ENCODE results near the gene NHLRC4. TPM values are rescaled to one million over a fixed set of nuclear protein-coding genes. Genes with fewer than 3 reads are reported as not detected.

Gene NHLRC4
- total and polyA plus RNA-seq, 2 of the 4 experiments (the other 2 are of a cell fraction), result 0.72 to 0.84 TPM

DNA sequence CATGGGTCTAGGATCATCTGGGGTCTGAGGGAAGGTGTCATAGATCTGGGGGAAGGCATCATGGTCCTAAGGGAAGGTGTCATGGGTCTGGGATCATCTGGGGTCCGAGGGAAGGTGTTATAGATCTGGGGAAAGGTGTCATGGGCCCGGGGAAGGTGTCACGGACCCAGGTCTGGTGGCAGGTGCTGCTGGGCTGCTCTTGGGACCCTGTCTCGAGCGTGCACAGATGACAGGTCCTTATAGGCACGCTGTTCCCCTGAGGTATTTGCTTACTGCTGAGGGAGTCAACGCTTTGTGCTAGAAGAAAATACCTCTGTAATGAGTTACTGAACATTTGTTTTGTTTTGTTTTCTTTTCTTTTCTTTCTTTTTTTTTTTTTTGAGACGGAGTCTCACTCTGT, 24.4 kb downstream of the NHLRC4 start:
- H2BK15ac ChIP-seq (ENCODE audit: low read depth, low read length), result no peak overlapping the region
- no peak overlapping the region for H2BK20ac ChIP-seq (ENCODE audit: low read depth, low read length)
- ATAC-seq (ENCODE audit: low read depth), result no peak
- H3K36me3 ChIP-seq (ENCODE audit: control insufficient read depth, insufficient read depth, low read length), result 0 out of 2 replicates have a peak, but pooled peaks cover 2% of the 10 kb centered on the region
- H3K56ac ChIP-seq (ENCODE audit: extremely low read depth, insufficient read depth, low read length), result no peak overlapping the region
- dilution Hi-C loops (cut with HindIII; ENCODE audit: low sequenced_read_pairs, unreplicated experiment) (no loop called here), intact Hi-C loops (cut with micrococcal nuclease) (no loop called here), in situ Hi-C loops (cut with MboI; ENCODE audit: low sequenced_read_pairs) (no loop called here)
- no peak overlapping the region for H4K91ac ChIP-seq (ENCODE audit: insufficient read depth, low read depth, low read length)
- no peak overlapping the region for H4K8ac ChIP-seq (ENCODE audit: low read depth in 2 of 2, low read length in 2 of 2)
- no peak for DNase-seq
- H2AK5ac ChIP-seq (ENCODE audit: low read depth, low read length), result 0 out of 2 replicates have a peak overlapping the region, but pooled peaks have one; percentile 67
- no peak overlapping the region for H2BK5ac ChIP-seq (ENCODE audit: low read depth, low read length, poor library complexity, severe bottlenecking)
- no TSS peak for BruUV-seq (replicated peaks)
- H3K4me3 ChIP-seq (ENCODE audit: insufficient read depth, low read depth, low read length), result peak overlapping the region; percentile 98; the same call in 1 of the 2 replicates
- H3K23ac ChIP-seq (ENCODE audit: low read depth, low read length), result peak overlapping the region; percentile 92; the same call in 1 of the 2 replicates
- H3K4me2 ChIP-seq (ENCODE audit: low read depth, low read length), result peak overlapping the region; percentile 95
- no peak overlapping the region for H4K5ac ChIP-seq (ENCODE audit: low read depth, low read length)
- H3K79me1 ChIP-seq (ENCODE audit: low read depth in 1 of 2, low read length in 2 of 2), result peaks cover 25 to 82% of the 10 kb centered on the region in 2 experiments; a peak in 3 of 4 replicates
- H3K4ac ChIP-seq (ENCODE audit: low read depth, low read length), result no peak overlapping the region
- H2AK9ac ChIP-seq (replicated peaks; ENCODE audit: low read depth, low read length, poor library complexity), result no peak overlapping the region
- ChIA-PET POLR2A (ENCODE audit: unreplicated experiment) (no interaction called here), CTCF (interaction anchor here (0.7 kb wide), 1 partner anchor 50 kb away, joined by 3 read pairs; the partner anchor contains the start of gene MCRIP2)
- peaks cover 56% of the 10 kb centered on the region for H4K20me1 ChIP-seq (ENCODE audit: insufficient read depth, low read length)
- no peak overlapping the region for H2BK120ac ChIP-seq (ENCODE audit: low read depth, low read length)
- H3K9me3 ChIP-seq (ENCODE audit: control insufficient read depth, insufficient read depth, low read length), result no peaks in the 10 kb centered on the region
- TF ChIP-seq CHD1 (IDR thresholded peaks at IDR 0.05; ENCODE audit: low read depth, low read length) (no peak), NFE2L2 (IDR thresholded peaks at IDR 0.05; ENCODE audit: low read depth, low read length) (no peak), RAD21 (IDR thresholded peaks at IDR 0.05; ENCODE audit: low read length) (no peak), MAFK (IDR thresholded peaks at IDR 0.05; ENCODE audit: low read depth, low read length) (no peak), MAZ (IDR thresholded peaks at IDR 0.05; ENCODE audit: borderline replicate concordance, low read depth, low read length) (no peak), USF2 (IDR thresholded peaks at IDR 0.05; ENCODE audit: low read depth, low read length) (no peak), MXI1 (IDR thresholded peaks at IDR 0.05; ENCODE audit: borderline replicate concordance, low read depth, low read length) (no peak), RFX5 (IDR thresholded peaks at IDR 0.05; ENCODE audit: low read depth, low read length) (no peak), BHLHE40 (IDR thresholded peaks at IDR 0.05; ENCODE audit: low read depth, low read length) (no peak), FOS (IDR thresholded peaks at IDR 0.05; ENCODE audit: low read depth, low read length) (no peak), SMC3 (IDR thresholded peaks at IDR 0.05; ENCODE audit: low read depth, low read length) (no peak), POLR2A (IDR thresholded peaks at IDR 0.05; ENCODE audit: low read depth, low read length) (no peak), CEBPB (IDR thresholded peaks at IDR 0.05; ENCODE audit: low read depth, low read length) (no peak), RCOR1 (IDR thresholded peaks at IDR 0.05; ENCODE audit: insufficient replicate concordance, low read length) (no peak)
- TF ChIP-seq, protein P1, sequence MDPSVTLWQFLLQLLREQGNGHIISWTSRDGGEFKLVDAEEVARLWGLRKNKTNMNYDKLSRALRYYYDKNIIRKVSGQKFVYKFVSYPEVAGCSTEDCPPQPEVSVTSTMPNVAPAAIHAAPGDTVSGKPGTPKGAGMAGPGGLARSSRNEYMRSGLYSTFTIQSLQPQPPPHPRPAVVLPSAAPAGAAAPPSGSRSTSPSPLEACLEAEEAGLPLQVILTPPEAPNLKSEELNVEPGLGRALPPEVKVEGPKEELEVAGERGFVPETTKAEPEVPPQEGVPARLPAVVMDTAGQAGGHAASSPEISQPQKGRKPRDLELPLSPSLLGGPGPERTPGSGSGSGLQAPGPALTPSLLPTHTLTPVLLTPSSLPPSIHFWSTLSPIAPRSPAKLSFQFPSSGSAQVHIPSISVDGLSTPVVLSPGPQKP (IDR thresholded peaks at IDR 0.05; ENCODE audit: borderline replicate concordance, low read depth, low read length), result no peak
- TF ChIP-seq, protein P2, sequence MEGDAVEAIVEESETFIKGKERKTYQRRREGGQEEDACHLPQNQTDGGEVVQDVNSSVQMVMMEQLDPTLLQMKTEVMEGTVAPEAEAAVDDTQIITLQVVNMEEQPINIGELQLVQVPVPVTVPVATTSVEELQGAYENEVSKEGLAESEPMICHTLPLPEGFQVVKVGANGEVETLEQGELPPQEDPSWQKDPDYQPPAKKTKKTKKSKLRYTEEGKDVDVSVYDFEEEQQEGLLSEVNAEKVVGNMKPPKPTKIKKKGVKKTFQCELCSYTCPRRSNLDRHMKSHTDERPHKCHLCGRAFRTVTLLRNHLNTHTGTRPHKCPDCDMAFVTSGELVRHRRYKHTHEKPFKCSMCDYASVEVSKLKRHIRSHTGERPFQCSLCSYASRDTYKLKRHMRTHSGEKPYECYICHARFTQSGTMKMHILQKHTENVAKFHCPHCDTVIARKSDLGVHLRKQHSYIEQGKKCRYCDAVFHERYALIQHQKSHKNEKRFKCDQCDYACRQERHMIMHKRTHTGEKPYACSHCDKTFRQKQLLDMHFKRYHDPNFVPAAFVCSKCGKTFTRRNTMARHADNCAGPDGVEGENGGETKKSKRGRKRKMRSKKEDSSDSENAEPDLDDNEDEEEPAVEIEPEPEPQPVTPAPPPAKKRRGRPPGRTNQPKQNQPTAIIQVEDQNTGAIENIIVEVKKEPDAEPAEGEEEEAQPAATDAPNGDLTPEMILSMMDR (conservative IDR thresholded peaks at IDR 0.05; ENCODE audit: low read depth, low read length), result no peak
- H3K18ac ChIP-seq (ENCODE audit: low read depth, low read length), result no peak overlapping the region
- H3K4me1 ChIP-seq (ENCODE audit: control insufficient read depth, insufficient read depth, low read length), result peaks cover 15% of the 10 kb centered on the region
- H3K9ac ChIP-seq (ENCODE audit: low read depth, low read length), result no peak overlapping the region
- H3K27ac ChIP-seq (ENCODE audit: insufficient read depth, low read length), result no peak overlapping the region
- H3K14ac ChIP-seq (replicated peaks; ENCODE audit: low read depth, low read length), result no peak overlapping the region
- 76% methylated on average over 5 of the region's 8 CpGs; no CpG with 5 or more reads in 1 of the 2 experiments for WGBS, 2 experiments (ENCODE audit: extremely low coverage in 2 of 2, insufficient read length in 1 of 2)
- peaks cover 20% of the 10 kb centered on the region; the same call in 1 of the 2 replicates for H3K9me1 ChIP-seq (ENCODE audit: insufficient read depth, low read length)
- H2AFZ ChIP-seq (replicated peaks; ENCODE audit: low read length, poor library complexity), result no peak overlapping the region
- no peaks in the 10 kb centered on the region for H3K27me3 ChIP-seq (ENCODE audit: control insufficient read depth, insufficient read depth, low read length)
